ENCODE measurements around the gene CCDC50.

DNA sequence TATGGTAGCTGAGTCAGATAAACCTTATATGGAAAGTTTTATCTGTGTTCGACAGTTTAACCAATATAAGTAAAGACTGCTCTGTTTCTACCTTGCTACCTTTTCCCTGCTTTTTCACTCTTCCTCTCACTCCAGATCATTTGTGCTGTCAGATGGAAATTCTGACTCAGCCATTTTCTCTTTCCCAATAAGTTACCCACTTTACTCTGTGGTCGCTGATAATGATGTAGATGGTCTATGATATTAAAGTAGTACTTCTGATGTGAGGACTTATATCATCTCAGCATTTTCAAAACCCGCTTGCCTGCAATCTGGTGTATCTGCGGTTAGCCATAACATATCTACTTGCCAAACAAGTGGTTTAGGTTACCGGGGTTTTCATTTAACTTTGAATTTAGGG is 16.1 kb downstream of the CCDC50 start:
- TF ChIP-seq, protein P1, sequence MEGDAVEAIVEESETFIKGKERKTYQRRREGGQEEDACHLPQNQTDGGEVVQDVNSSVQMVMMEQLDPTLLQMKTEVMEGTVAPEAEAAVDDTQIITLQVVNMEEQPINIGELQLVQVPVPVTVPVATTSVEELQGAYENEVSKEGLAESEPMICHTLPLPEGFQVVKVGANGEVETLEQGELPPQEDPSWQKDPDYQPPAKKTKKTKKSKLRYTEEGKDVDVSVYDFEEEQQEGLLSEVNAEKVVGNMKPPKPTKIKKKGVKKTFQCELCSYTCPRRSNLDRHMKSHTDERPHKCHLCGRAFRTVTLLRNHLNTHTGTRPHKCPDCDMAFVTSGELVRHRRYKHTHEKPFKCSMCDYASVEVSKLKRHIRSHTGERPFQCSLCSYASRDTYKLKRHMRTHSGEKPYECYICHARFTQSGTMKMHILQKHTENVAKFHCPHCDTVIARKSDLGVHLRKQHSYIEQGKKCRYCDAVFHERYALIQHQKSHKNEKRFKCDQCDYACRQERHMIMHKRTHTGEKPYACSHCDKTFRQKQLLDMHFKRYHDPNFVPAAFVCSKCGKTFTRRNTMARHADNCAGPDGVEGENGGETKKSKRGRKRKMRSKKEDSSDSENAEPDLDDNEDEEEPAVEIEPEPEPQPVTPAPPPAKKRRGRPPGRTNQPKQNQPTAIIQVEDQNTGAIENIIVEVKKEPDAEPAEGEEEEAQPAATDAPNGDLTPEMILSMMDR (IDR thresholded peaks at IDR 0.05): no peak
- no peak for TF ChIP-seq POLR2A (IDR thresholded peaks at IDR 0.05)

Measured in lower leg skin (tissue), 3 donors.